GM23338 (cell line): ENCODE measurements around the gene R3HDML.

Experiments
- CTCF ChIP-seq, 2 experiments: fragments of 200-600 bp in 1 of 2; sonication (generic) in 1 of 2; conservative IDR thresholded peaks; 2 replicates each; pipeline versions ENCODE4 v1.5.1 to v1.6.1; 2016 to 2017; ENCODE audit warnings: antibody characterized with exemption in 2 of 2, low read depth in 2 of 2, mild to moderate bottlenecking in 2 of 2, moderate library complexity in 1 of 2
- EZH2 ChIP-seq: fragments of 200-600 bp; sonication (generic); IDR thresholded peaks from one replicate; pipeline ENCODE4 v1.8.0; 2017; ENCODE audit warnings: antibody characterized with exemption, mild to moderate bottlenecking, low read depth; ENCODE audit not compliant: unreplicated experiment
- REST ChIP-seq: IDR thresholded peaks from one replicate; pipeline ENCODE4 v1.6.1; 2018; ENCODE audit warnings: antibody characterized with exemption; ENCODE audit not compliant: unreplicated experiment

GRCh38 chr20:44355498-44356352 lies 18.9 kb downstream of the R3HDML start, which contains the start of gene HNF4A:
- no peak for TF ChIP-seq EZH2
- no peak for TF ChIP-seq CTCF (conservative IDR thresholded peaks at IDR 0.05; ENCODE audit: low read depth in 2 of 2)
- TF ChIP-seq REST, result no peak
